Neural progenitor cell (in vitro differentiated cells): ENCODE results near the gene HSPA1B.

Experiments used
- EZH2 ChIP-seq: fragments of 200-600 bp; sonication (generic); IDR thresholded peaks from 2 replicates; pipeline ENCODE4 v1.6.1; 2017; ENCODE audit warnings: antibody characterized with exemption, mild to moderate bottlenecking, moderate library complexity
- TF ChIP-seq, protein P1 (sequence below): fragments of 200-600 bp; sonication (generic); IDR thresholded peaks from 2 replicates; pipeline ENCODE4 v1.5.1; 2017; ENCODE audit warnings: antibody characterized with exemption, mild to moderate bottlenecking

DNA sequence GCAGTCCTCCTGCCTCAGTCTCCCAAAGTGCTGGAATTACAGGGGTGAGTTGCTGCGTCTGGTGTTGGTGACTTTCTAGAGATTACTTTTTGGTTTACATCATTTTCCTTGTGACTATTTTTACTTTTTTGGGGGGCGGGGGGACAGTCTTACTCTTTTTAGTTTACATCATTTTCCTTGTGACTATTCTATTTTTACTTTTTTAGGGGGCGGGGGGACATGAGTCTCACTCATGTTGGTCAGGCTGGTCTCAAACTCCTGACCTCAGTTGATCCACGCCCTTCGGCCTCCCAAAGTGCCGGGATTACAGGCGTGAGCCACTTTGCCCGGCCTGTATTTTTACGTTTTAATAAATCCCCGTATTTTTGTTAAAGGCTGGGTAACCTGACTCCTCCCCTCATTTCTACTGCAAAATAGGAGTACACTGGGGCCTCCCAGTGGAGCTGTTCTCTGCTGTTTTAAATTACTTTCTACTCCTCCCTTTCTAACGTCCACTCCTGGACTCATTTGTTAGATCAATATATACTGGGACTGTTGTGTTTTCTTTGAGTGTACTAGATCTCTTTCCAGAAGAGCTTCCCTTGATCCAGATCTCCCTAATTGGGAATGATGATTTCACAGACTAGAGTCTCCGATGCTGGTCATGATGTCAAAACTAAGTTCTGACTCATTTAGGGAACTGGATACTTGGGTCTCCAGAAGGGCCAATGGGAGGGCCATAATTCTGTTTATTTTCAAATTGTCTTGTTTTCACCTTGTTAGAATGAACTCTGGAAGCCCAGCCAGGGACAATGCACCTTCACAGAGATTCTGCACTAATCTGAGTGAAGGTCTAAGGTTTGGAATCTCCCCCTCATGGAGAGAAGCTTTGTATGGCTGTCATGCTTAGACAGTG lies 9.2 kb downstream of the HSPA1B start:
- TF ChIP-seq, protein P1, sequence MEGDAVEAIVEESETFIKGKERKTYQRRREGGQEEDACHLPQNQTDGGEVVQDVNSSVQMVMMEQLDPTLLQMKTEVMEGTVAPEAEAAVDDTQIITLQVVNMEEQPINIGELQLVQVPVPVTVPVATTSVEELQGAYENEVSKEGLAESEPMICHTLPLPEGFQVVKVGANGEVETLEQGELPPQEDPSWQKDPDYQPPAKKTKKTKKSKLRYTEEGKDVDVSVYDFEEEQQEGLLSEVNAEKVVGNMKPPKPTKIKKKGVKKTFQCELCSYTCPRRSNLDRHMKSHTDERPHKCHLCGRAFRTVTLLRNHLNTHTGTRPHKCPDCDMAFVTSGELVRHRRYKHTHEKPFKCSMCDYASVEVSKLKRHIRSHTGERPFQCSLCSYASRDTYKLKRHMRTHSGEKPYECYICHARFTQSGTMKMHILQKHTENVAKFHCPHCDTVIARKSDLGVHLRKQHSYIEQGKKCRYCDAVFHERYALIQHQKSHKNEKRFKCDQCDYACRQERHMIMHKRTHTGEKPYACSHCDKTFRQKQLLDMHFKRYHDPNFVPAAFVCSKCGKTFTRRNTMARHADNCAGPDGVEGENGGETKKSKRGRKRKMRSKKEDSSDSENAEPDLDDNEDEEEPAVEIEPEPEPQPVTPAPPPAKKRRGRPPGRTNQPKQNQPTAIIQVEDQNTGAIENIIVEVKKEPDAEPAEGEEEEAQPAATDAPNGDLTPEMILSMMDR = no peak
- no peak for TF ChIP-seq EZH2
